ENCODE measurements around the gene SMIM44. TPM values are rescaled to one million over a fixed set of nuclear protein-coding genes. Genes with fewer than 3 reads are reported as not detected.

SMIM44 gene
- total RNA-seq, 1 experiment from 2014 or later: not detected

DNA sequence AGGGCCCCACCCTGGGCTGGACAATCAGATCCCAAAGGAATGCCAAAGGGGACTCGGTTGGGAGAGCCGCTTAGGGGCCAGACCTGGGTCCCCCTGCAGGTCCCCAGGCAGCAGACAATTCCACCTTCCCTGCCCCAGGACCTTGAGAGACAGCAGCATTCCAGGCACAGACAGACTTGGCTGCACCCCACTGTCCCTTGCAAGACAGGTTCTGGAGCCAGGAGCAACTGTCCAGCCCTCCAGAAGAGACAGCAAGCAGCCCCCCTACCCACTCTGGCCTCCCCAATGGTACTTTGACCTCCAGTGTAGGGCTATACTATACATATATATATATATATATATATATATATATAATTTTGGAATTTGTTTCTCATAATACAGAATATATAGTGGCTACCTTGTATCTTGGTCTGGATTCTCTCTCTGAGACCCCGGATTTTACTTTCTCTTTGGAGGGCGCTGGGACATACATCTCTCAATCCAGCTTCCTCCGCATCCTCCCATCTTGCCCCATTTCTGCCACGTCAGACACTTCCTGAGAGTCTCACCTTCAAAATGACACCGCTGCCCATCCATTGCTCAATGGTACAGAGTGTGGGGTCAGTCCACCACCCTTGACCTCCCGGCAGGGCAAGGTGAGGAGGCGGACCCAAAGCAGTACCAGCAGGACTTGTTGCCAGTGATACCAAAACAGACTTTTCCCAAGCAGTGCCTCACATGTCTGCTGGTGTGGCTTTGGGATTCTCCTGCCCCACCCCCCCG is 15.6 kb downstream of the SMIM44 start:
- in situ Hi-C loops (cut with HindIII; ENCODE audit: low pct_unique_long_range_greater_than_20kb, low sequenced_read_pairs): no loop called here

GRCh38 chr19:3466635-3467034 is 16.6 kb downstream of the SMIM44 start:
- DNase-seq (ENCODE audit: low read depth): no peak
- in situ Hi-C loops (cut with HindIII; ENCODE audit: low pct_unique_long_range_greater_than_20kb, low sequenced_read_pairs): no loop called here

More for the DNA sequence above, 15.6 kb downstream of the SMIM44 start:
- no peak for DNase-seq (ENCODE audit: low read depth)

GRCh38 chr19:3465552-3465951 is 17.7 kb downstream of the SMIM44 start:
- no peak for DNase-seq (ENCODE audit: low read depth)
- in situ Hi-C loops (cut with HindIII; ENCODE audit: low pct_unique_long_range_greater_than_20kb, low sequenced_read_pairs): no loop called here

DNA sequence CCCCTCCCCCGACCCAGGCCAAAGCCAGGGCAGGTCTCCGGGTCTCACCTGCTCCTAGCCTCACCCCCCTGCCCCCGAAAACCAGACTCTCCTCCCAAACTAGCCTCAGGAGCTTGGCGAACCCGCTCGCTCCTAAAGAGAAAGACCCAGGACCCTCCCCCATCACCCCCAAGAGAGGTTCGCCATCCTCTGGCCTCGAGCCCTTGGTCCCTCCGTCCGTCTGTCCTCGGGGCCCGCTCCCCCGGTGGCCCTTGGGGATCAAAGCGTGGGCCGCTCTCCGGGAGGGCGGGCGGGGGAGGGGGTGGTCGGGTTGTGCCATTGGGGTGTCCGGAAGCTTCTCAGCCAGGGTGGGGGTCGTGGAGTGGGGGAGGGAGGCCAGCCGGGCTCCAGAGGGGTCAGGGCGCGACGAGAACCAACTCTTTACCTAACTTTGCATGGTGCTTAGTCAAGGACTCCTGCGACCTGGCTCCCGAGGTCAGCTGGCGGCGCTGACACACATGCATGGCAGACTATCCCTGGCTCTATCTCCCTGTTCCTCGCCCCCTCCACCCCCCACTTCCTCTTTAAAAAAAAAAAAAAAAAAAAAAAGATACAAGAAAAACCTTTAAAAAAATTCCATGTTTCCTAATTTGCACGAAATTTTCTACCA is 18.5 kb downstream of the SMIM44 start:
- no peak for DNase-seq (ENCODE audit: low read depth)
- in situ Hi-C loops (cut with HindIII; ENCODE audit: low pct_unique_long_range_greater_than_20kb, low sequenced_read_pairs): no loop called here

- no peak for DNase-seq (ENCODE audit: low read depth)
- in situ Hi-C loops (cut with HindIII; ENCODE audit: low pct_unique_long_range_greater_than_20kb, low sequenced_read_pairs): no loop called here
Observed at GRCh38 chr19:3463714-3464586, 19.3 kb downstream of the SMIM44 start.

DNA sequence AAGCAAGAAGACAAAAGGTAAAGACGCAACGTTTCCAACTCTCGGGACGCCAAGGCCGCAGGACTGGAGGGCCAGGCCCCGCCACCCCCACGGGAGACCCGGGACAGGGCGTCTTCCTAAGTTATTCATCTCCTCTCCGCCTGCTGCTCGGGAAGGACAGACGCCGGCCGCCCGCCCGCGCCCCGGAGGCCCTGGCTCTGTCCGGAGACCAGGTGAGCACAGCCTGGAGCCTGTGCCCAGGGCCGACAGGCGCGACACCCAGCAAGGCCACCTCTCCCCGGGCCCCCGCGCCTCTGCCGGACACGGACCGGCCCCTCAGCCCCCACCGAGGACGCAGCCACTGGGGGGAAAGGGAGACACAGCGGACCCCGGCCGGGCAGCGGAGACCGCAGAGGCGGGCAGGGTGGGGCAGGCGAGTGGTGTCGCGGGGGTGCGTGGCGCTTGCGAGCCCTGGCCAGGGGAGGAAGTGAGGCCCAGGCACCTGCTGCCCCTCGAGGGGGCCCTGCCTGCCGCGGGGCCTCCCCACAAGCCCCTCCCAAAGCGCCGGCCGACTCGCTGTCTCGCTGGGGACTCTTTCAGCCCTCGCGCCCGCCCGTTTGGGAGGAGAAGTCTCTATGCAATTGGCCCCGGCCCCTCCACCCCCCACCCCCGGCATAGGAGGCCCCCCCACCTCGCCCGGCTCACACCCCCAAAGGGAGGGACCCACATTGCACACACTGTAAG is 20.1 kb downstream of the SMIM44 start:
- DNase-seq (ENCODE audit: low read depth): no peak
- in situ Hi-C loops (cut with HindIII; ENCODE audit: low pct_unique_long_range_greater_than_20kb, low sequenced_read_pairs): no loop called here

- in situ Hi-C loops (cut with HindIII; ENCODE audit: low pct_unique_long_range_greater_than_20kb, low sequenced_read_pairs): no loop called here
- no peak for DNase-seq (ENCODE audit: low read depth)
Observed at GRCh38 chr19:3459965-3460582, 23.2 kb downstream of the SMIM44 start.

DNA sequence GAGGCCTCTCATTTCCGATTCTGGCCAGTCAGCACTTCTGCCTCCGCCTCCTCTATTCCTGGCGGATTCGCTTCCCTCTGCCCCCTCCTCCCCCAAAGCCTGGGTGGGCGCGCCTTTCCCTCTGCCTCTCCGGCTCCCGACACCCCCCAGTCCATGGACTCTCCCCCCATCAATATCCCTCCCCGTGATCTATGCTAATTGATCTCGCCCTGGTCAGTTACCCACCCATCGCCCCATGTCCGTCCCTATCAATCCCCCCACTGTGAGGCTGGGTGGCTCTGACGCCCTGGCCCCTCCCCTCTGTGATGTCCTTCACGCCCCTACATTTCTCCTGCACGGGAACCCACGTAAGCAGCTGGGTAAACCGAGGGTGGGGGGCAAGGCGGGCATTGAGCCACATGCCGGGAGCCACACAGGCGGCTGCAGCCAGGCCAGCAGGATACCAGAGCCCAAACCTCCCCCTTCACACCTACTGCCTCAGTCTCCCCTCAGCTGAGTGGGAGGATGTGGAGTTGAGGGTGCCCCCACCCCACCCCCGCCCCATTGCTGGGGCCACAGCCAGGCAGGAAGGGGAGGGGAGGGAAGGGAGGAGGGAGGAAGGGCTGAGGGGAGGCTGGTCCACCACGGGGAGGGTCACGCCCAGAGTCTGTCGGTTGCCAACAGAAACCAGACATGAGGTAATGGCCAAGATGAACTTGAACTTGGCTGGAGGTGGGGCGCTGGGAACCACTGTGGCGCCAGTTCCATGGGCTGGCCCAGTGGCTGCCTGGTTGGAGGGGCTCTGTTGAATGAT is 24.0 kb downstream of the SMIM44 start:
- in situ Hi-C loops (cut with HindIII; ENCODE audit: low pct_unique_long_range_greater_than_20kb, low sequenced_read_pairs): no loop called here

GRCh38 chr19:3458229-3459088 is 24.8 kb downstream of the SMIM44 start:
- DNase-seq (ENCODE audit: low read depth): no peak
- in situ Hi-C loops (cut with HindIII; ENCODE audit: low pct_unique_long_range_greater_than_20kb, low sequenced_read_pairs): no loop called here

More for the DNA sequence above, 24.0 kb downstream of the SMIM44 start:
- DNase-seq (ENCODE audit: low read depth): peak; percentile 70

GRCh38 chr19:3457528-3458228 is 25.6 kb downstream of the SMIM44 start:
- DNase-seq (ENCODE audit: low read depth): no peak
- in situ Hi-C loops (cut with HindIII; ENCODE audit: low pct_unique_long_range_greater_than_20kb, low sequenced_read_pairs): no loop called here

DNA sequence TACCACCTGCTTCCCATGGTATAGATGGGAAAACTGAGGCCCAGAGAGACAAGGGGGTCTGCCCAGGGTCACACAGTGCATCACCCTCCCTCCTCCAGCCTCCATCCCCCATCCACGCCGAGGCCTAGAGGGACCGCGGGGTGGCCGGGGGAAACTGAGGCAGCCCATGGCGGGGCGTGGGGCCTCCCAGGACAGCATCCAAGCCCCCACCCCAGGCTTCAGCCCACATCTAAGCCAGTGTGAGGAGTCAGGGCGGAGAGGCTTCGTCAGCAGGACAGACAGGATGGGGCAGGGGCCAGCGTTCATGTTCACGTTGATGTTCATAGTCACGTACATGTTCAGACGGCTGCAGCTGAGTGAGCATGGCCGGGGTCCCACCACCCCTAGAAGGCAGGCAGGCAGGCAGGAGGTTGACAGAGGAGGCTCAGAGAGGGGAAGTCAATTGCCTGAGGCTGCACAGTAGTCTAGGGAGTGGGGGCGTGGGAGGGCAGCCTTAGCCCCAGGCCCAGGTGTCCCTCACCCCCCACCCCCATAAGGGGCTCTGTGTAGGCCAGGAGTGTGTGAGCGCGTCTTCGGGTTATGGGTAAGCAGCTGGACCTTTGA is 26.2 kb downstream of the SMIM44 start:
- DNase-seq (ENCODE audit: low read depth): no peak
- in situ Hi-C loops (cut with HindIII; ENCODE audit: low pct_unique_long_range_greater_than_20kb, low sequenced_read_pairs): no loop called here

- no peak for DNase-seq (ENCODE audit: low read depth)
- in situ Hi-C loops (cut with HindIII; ENCODE audit: low pct_unique_long_range_greater_than_20kb, low sequenced_read_pairs): no loop called here
Observed at GRCh38 chr19:3455960-3456601, 27.2 kb downstream of the SMIM44 start.

GRCh38 chr19:3455393-3455955 is 27.8 kb downstream of the SMIM44 start:
- no peak for DNase-seq (ENCODE audit: low read depth)
- in situ Hi-C loops (cut with HindIII; ENCODE audit: low pct_unique_long_range_greater_than_20kb, low sequenced_read_pairs): no loop called here

- DNase-seq (ENCODE audit: low read depth): no peak
- in situ Hi-C loops (cut with HindIII; ENCODE audit: low pct_unique_long_range_greater_than_20kb, low sequenced_read_pairs): no loop called here
Observed at GRCh38 chr19:3454656-3455392, 28.4 kb downstream of the SMIM44 start.
